ENCODE data around the gene RGS3.

DNA sequence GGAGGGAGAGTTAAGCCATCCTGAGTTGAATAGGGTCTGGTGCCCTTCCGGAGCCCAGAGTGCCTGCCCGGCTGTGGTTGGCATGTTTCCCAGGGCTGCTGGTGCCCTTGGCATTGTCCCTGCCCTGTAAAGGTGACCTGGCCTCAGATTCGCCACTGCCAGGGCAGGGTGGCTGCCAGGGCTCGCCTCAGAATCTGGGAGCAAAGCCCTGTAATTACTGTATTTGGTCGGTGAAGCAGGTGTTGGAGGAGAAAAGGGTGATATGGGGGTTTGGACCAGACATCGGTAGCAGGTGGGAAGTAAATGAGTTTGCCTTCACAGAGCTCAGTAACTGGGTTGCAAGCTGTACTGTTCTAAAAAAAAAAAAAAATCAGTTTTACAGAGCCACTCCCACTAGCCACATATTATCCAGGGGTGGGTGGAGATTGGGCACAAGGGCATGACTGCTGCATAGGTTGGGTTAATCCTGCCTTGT is 47.6 kb downstream of the RGS3 start:
- TF ChIP-seq POLR2A (IDR thresholded peaks at IDR 0.05; ENCODE audit: low read length) (no peak), GATA1 (IDR thresholded peaks at IDR 0.05; ENCODE audit: low read depth, low read length) (no peak)

All from erythroblast (primary cell).